Heart right ventricle (tissue), 16 donors: ENCODE results near the gene MCM7. TPM values are rescaled to one million over a fixed set of nuclear protein-coding genes. Genes with fewer than 3 reads are reported as not detected.

ENCODE experiments used
- ATAC-seq, 8 donors: fragments of 200-7000 bp; cut with Tn5 transposase; one replicate each; pipeline ENCODE4 v1.9.1; 2020; ENCODE audit warnings: mild to moderate bottlenecking in 8 of 8, moderate library complexity in 8 of 8, moderate number of reproducible peaks in 1 of 8
- DNase-seq, 2 donors: peaks; one replicate each; pipeline ENCODE4 v3.0.0-alpha.2; 2020
- H3K27ac ChIP-seq, 10 donors: fragments of 200-600 bp; sonication (generic) in 2 of 10; one replicate each; pipeline versions ENCODE4 v1.5.0 to v1.8.0; 2020 to 2022; ENCODE audit warnings: mild to moderate bottlenecking in 3 of 10
- H3K27me3 ChIP-seq, 7 donors: fragments of 200-600 bp; one replicate each; pipeline ENCODE4 v1.8.0; 2021 to 2022; ENCODE audit warnings: mild to moderate bottlenecking in 2 of 7
- H3K36me3 ChIP-seq, 9 donors: fragments of 200-600 bp; sonication (generic) in 1 of 9; one replicate each; pipeline versions ENCODE4 v1.5.0 to v1.8.0; 2020 to 2022; ENCODE audit warnings: mild to moderate bottlenecking in 2 of 9
- H3K4me1 ChIP-seq, 9 donors: fragments of 200-600 bp; sonication (generic) in 1 of 9; one replicate each; pipeline versions ENCODE4 v1.5.0 to v1.8.0; 2020 to 2022; ENCODE audit warnings: mild to moderate bottlenecking in 4 of 9
- H3K4me3 ChIP-seq, 10 donors: fragments of 200-600 bp; sonication (generic) in 2 of 10; one replicate each; pipeline versions ENCODE4 v1.5.0 to v1.8.0; 2020 to 2022; ENCODE audit warnings: mild to moderate bottlenecking in 7 of 10, moderate library complexity in 2 of 10
- H3K9me3 ChIP-seq, 11 donors: fragments of 200-600 bp in 10 of 11; sonication (generic) in 2 of 11; one replicate each; pipeline versions ENCODE4 v1.5.0 to v1.8.0; 2013 to 2022; ENCODE audit warnings: mild to moderate bottlenecking in 2 of 11, control low read depth in 1 of 11, moderate library complexity in 1 of 11
- WGBS, 2 donors: extraction: QIAGEN DNeasy Blood & Tissue Kit; methylation state at CpG; one replicate each; pipeline ENCODE4 v1.1.7; 2013; ENCODE audit warnings: inconsistent platforms in 1 of 2; 5-methylcytosine and 5-hydroxymethylcytosine counted together
- intact Hi-C, 10 donors: fragments of 100-400 bp; cut with DNase I; formaldehyde crosslinking; loops; one replicate each; pipeline versions ENCODE4 v1.11.1 to v1.14.2; 2022
- polyA plus RNA-seq, 2 donors: library from polyadenylated mRNA; stranded (reverse); fragments of 200-250 nt; gene quantifications; one replicate each; pipeline ENCODE4 v1.2.3, GENCODE V29; 2013
- total RNA-seq, 10 donors: library from RNA; stranded (reverse); fragmentation: NEBNext Ultra II Directional in 3 of 10; extraction: Animal tissue kit (Norgen Biotek cat#: 25700) in 3 of 10; gene quantifications; one replicate each; pipeline versions ENCODE4 v1.2.1 to v1.2.4, GENCODE V29; 2021 to 2023
- TF ChIP-seq, protein P1 (sequence below), 9 donors: fragments of 200-600 bp; sonication (generic) in 2 of 9; IDR thresholded peaks; one replicate each; pipeline versions ENCODE4 v1.5.0 to v1.8.0; 2021 to 2022; ENCODE audit warnings: antibody characterized with exemption in 9 of 9, mild to moderate bottlenecking in 5 of 9, moderate library complexity in 1 of 9
- donor health status: Arrhythmogenic right ventricular cardiomyopathy.
- donor health status: ischemic (EF 13 %, LVEDD 7.1; RV severe dilation, severe dysfunction).
- donor health status: healthy with polysubstance abuse.
- donor health status: DM: no; HTN: yes; CAD: no.
- donor health status: DM: no; HTN: no; CAD: no.
- donor health status: ischemic (EF 25% LVEDD 6.9; RV normal size, moderate dysfunction).
- donor health status: ischemic (EF 25% LVEDD 5.7; RV mildly dilated, moderate dysfunction).
- donor health status: healthy.
- donor health status: DM: yes; HTN: yes; CAD: no.
- donor health status: Ischemic cardiomyopathy.
- donor health status: ischemic (EF 35%, LVEDD 5.7; RV mildly dilated, moderate dysfunction).
- donor health status: nonischemic (EF 11% LVEDD 7.7; RV severe dilation, severe dysfunction).
- donor health status: DM: yes; HTN: yes; CAD: no.
- donor health status: PGD.
- donor health status: ischemic (EF 29% LVEDD 5.4; RV normal size, mild dysfunction).
- donor health status: nonischemic (EF 23%, LVEDD 6.1; RV moderate dilation, normal function).

MCM7 gene
- total and polyA plus RNA-seq, 12 donors, result 11.6 to 30.4 (median 16.5) TPM

DNA sequence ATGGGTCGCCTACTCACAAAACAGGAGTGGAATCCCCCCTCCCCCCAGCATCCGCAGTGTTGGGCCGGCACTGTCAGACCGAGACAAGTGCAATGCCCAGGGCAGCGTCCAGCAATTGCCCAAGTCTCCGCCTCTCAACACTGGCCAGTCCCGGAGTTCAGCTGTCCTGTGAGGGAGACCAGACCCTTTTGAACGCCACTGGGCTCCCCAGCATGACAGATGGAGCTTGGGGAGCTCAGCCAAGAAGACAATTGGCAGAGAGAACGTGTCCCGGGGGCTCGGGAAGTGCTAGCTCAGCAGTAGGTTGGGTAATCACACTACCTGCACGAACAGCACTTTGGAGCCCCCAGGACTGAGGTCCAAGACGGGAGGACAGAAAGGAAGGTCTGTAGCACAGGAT, 7.7 kb downstream of the MCM7 start:
- ATAC-seq, result no peak
- 44 to 47% methylated on average over 13 of the region's 13 CpGs for WGBS, 2 donors
- H3K27me3 ChIP-seq, result no peaks in the 10 kb centered on the region
- no peak for DNase-seq
- peaks cover 5 to 27% (median 17%) of the 10 kb centered on the region in 9 donors for H3K4me1 ChIP-seq
- H3K27ac ChIP-seq, result peak overlapping the region in 2 of 10 donors; percentile 18 to 26
- H3K9me3 ChIP-seq, result no peaks in the 10 kb centered on the region
- peaks cover 0 to 88% (median 75%) of the 10 kb centered on the region in 9 donors for H3K36me3 ChIP-seq
- no peak overlapping the region for H3K4me3 ChIP-seq
- TF ChIP-seq, protein P1, sequence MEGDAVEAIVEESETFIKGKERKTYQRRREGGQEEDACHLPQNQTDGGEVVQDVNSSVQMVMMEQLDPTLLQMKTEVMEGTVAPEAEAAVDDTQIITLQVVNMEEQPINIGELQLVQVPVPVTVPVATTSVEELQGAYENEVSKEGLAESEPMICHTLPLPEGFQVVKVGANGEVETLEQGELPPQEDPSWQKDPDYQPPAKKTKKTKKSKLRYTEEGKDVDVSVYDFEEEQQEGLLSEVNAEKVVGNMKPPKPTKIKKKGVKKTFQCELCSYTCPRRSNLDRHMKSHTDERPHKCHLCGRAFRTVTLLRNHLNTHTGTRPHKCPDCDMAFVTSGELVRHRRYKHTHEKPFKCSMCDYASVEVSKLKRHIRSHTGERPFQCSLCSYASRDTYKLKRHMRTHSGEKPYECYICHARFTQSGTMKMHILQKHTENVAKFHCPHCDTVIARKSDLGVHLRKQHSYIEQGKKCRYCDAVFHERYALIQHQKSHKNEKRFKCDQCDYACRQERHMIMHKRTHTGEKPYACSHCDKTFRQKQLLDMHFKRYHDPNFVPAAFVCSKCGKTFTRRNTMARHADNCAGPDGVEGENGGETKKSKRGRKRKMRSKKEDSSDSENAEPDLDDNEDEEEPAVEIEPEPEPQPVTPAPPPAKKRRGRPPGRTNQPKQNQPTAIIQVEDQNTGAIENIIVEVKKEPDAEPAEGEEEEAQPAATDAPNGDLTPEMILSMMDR (IDR thresholded peaks at IDR 0.05), result no peak
- intact Hi-C loops, result no loop called here

DNA sequence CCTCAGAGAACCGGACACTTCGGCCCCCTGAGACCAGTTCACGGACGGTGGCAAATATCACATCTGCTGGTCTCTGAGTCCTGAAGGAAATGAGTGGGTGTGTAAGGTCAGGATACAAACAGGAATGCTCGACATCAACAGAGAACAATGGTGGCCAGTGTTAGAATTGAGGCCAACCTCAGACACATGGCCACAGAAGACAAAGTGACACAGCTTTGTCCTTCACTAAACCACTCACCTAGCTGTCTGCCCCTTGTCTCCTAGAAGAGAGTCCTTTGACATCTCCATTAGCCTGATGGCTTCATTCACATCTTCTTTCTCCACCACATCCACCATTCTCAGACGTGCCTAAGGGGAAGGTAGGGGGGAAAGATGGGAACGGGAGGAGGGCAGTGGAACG, 8.1 kb downstream of the MCM7 start:
- TF ChIP-seq, protein P1 (IDR thresholded peaks at IDR 0.05), result no peak
- Histone ChIP-seq H3K27ac (peak overlapping the region in 2 of 10 donors; percentile 18 to 26), H3K27me3 (no peaks in the 10 kb centered on the region), H3K4me1 (peaks cover 5 to 30% (median 21%) of the 10 kb centered on the region in 9 donors), H3K36me3 (peaks cover 0 to 83% (median 70%) of the 10 kb centered on the region in 9 donors), H3K4me3 (no peak overlapping the region), H3K9me3 (no peaks in the 10 kb centered on the region)
- ATAC-seq (peak in 1 of 8 donors; percentile 29), DNase-seq (no peak)
- intact Hi-C loops, result no loop called here
- 41 to 43% methylated on average over 8 of the region's 8 CpGs for WGBS, 2 donors

DNA sequence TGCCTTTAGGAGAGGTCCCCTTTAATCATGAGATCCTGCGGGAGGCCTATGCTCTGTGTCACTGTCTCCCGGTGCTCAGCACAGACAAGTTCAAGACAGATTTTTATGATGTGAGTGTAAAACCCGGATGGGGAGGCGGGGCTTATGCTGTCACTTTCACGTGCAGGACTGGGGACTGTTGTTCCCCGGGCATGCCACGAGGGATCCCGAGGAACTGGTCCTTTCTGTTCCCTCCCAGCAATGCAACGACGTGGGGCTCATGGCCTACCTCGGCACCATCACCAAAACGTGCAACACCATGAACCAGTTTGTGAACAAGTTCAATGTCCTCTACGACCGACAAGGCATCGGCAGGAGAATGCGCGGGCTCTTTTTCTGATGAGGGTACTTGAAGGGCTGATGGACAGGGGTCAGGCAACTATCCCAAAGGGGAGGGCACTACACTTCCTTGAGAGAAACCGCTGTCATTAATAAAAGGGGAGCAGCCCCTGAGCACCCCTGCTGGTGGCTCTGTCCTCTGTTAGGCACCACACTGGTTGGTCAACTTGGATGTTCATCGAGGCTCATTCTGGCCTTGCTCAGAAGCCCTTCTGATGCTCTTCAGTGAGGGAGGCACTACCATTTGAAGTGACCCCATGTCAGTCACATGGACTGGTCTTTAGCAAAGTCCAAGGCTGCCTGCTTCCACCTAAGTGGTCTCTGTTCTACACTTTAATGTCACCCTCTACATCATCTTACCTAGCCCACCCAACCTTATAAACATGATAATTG, 9.6 kb downstream of the MCM7 start:
- TF ChIP-seq, protein P1 (IDR thresholded peaks at IDR 0.05), result no peak
- no peaks in the 10 kb centered on the region for H3K27me3 ChIP-seq
- no peaks in the 10 kb centered on the region for H3K9me3 ChIP-seq
- H3K36me3 ChIP-seq, result peaks cover 0 to 68% (median 56%) of the 10 kb centered on the region in 9 donors
- H3K27ac ChIP-seq, result no peak overlapping the region
- peaks cover 5 to 39% (median 23%) of the 10 kb centered on the region in 9 donors for H3K4me1 ChIP-seq
- ATAC-seq (no peak), DNase-seq (no peak)
- no peak overlapping the region for H3K4me3 ChIP-seq
- intact Hi-C loops, result no loop called here
- WGBS, 2 donors, result 57 to 67% methylated on average over 19 of the region's 19 CpGs

DNA sequence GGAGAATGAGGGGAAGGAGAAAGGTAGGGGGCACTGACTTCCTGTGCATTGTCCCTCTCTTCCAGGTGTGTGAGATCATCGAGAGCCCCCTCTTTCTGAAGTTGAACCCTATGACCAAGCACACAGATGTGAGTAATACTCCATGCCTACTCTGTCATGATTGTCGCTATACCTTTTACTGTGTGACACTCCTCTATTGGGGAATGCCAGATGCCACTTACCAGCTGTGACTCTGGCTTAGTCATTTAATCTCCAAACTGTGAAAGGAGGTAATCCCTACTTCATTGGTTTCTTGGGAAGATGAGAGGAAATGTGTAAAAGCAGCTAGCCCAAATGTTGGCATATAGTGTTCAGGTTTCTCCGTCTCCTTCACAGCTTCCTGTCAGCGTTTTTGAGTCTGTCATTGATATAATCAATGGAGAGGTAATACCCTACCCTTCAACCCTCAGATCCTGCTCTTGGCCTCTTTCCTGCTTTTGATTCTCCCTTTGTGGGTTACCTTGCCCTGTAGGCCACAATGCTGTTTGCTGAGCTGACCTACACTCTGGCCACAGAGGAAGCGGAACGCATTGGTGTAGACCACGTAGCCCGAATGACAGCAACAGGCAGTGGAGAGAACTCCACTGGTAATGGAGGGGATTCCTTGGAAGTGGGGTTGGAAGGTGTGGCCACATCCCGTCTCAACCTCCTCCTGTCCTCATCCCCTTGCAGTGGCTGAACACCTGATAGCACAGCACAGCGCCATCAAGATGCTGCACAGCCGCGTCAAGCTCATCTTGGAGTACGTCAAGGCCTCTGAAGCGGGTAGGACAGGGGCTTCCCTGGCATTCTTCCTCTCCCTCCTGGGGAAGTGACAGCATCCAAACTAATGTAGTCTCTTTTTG, 10.4 kb downstream of the MCM7 start:
- intact Hi-C loops, result no loop called here
- no peak for ATAC-seq

More for the DNA sequence above, 10.4 kb downstream of the MCM7 start:
- H3K27ac ChIP-seq, result no peak overlapping the region
- H3K4me1 ChIP-seq, result peaks cover 5 to 44% (median 23%) of the 10 kb centered on the region in 9 donors
- H3K4me3 ChIP-seq, result no peak overlapping the region
- no peaks in the 10 kb centered on the region for H3K27me3 ChIP-seq
- DNase-seq, result no peak
- peaks cover 0 to 60% (median 49%) of the 10 kb centered on the region in 9 donors for H3K36me3 ChIP-seq
- WGBS, 2 donors, result 87 to 92% methylated on average over 14 of the region's 14 CpGs
- H3K9me3 ChIP-seq, result no peaks in the 10 kb centered on the region
- TF ChIP-seq, protein P1 (IDR thresholded peaks at IDR 0.05), result no peak
